Measurements from ENCODE around the gene CCDC50.

- no peak for TF ChIP-seq CTCF (IDR thresholded peaks at IDR 0.05)
- no peak for TF ChIP-seq POLR2A (IDR thresholded peaks at IDR 0.05)
Observed at GRCh38 chr3:191373327-191373726, 44.1 kb downstream of the CCDC50 start.

All from adrenal gland (tissue), 5 donors.